HG02798 (cell line): ENCODE measurements around the gene KICS2.

Experiments used
- ATAC-seq: cut with Tn5 transposase; IDR thresholded peaks from one replicate; pipeline ENCODE4 v1.9.1; 2021; ENCODE audit warnings: mild to moderate bottlenecking; ENCODE audit not compliant: unreplicated experiment, poor library complexity

Gene KICS2

GRCh38 chr12:64178122-64178521, 44.0 kb downstream of the KICS2 start:
- no peak for ATAC-seq

- ATAC-seq = no peak
These were observed 45.1 kb downstream of the KICS2 start for GRCh38 chr12:64177001-64177400.

GRCh38 chr12:64175254-64175945, 46.7 kb downstream of the KICS2 start:
- ATAC-seq = no peak

GRCh38 chr12:64173456-64173855, 48.6 kb downstream of the KICS2 start:
- no peak for ATAC-seq
